ENCODE results near the gene THBS1. TPM values are rescaled to one million over a fixed set of nuclear protein-coding genes. Genes with fewer than 3 reads are reported as not detected.
A peak's percentile ranks its signal among the peaks of the same experiment; 100 is the strongest.

The THBS1 gene
- total RNA-seq, 2 donors from 2014 or later = 162 to 390 TPM

DNA sequence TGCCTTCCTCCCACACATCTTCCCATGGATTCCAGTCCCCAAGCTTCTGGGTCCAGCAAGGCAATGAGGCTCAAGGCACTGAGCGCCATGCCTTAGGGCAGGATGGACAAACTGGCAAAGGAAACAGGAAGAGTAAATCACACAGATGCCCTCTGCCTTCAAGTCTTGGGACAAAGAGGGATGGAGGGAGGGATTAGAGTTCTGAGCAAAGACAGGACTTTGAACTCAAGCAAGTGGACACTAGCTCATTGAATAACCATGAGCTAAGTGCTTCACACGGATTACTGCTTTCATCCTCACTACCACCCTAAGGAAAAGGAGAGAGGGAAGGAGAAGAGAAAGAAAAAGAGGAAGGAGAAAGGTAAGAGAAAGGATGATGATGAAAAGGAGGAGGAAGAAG is 7.6 kb upstream of the THBS1 start:
- Histone ChIP-seq H3K9ac (ENCODE audit: low read depth in 2 of 2, low read length in 2 of 2) (no peak overlapping the region), H3K4me3 (no peak overlapping the region), H3K36me3 (no peaks in the 10 kb centered on the region), H3K27ac (no peak overlapping the region), H3K4me1 (no peaks in the 10 kb centered on the region), H3K27me3 (no peaks in the 10 kb centered on the region), H3K9me3 (no peaks in the 10 kb centered on the region)
- intact Hi-C loops (cut with DNase I) = no loop called here
- no peak for DNase-seq
- TF ChIP-seq, protein P1, sequence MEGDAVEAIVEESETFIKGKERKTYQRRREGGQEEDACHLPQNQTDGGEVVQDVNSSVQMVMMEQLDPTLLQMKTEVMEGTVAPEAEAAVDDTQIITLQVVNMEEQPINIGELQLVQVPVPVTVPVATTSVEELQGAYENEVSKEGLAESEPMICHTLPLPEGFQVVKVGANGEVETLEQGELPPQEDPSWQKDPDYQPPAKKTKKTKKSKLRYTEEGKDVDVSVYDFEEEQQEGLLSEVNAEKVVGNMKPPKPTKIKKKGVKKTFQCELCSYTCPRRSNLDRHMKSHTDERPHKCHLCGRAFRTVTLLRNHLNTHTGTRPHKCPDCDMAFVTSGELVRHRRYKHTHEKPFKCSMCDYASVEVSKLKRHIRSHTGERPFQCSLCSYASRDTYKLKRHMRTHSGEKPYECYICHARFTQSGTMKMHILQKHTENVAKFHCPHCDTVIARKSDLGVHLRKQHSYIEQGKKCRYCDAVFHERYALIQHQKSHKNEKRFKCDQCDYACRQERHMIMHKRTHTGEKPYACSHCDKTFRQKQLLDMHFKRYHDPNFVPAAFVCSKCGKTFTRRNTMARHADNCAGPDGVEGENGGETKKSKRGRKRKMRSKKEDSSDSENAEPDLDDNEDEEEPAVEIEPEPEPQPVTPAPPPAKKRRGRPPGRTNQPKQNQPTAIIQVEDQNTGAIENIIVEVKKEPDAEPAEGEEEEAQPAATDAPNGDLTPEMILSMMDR (IDR thresholded peaks at IDR 0.05) = no peak

- H3K9ac ChIP-seq (ENCODE audit: low read depth in 2 of 2, low read length in 2 of 2) = no peak overlapping the region
- intact Hi-C loops (cut with DNase I) = no loop called here
- TF ChIP-seq, protein P1 (IDR thresholded peaks at IDR 0.05) = no peak
- no peak overlapping the region for H3K4me3 ChIP-seq
- H3K9me3 ChIP-seq = no peaks in the 10 kb centered on the region
- no peaks in the 10 kb centered on the region for H3K27me3 ChIP-seq
- no peak for DNase-seq
- H3K36me3 ChIP-seq = no peaks in the 10 kb centered on the region
- H3K4me1 ChIP-seq = no peaks in the 10 kb centered on the region
- no peak overlapping the region for H3K27ac ChIP-seq
Observed at GRCh38 chr15:39573844-39574243, 7.0 kb upstream of the THBS1 start.

- no peak overlapping the region for H3K27ac ChIP-seq
- DNase-seq = no peak
- no peaks in the 10 kb centered on the region for H3K9me3 ChIP-seq
- TF ChIP-seq, protein P1 (IDR thresholded peaks at IDR 0.05) = no peak
- H3K4me1 ChIP-seq = no peaks in the 10 kb centered on the region
- H3K9ac ChIP-seq (ENCODE audit: low read depth in 2 of 2, low read length in 2 of 2) = no peak overlapping the region
- intact Hi-C loops (cut with DNase I) = no loop called here
- H3K4me3 ChIP-seq = no peak overlapping the region
- no peaks in the 10 kb centered on the region for H3K36me3 ChIP-seq
- H3K27me3 ChIP-seq = no peaks in the 10 kb centered on the region
Observed at GRCh38 chr15:39574427-39574826, 6.5 kb upstream of the THBS1 start.

GRCh38 chr15:39575180-39575579 is 5.7 kb upstream of the THBS1 start:
- no peak overlapping the region for H3K9ac ChIP-seq (ENCODE audit: low read depth in 2 of 2, low read length in 2 of 2)
- no peak overlapping the region for H3K4me3 ChIP-seq
- H3K27ac ChIP-seq = no peak overlapping the region
- no peaks in the 10 kb centered on the region for H3K36me3 ChIP-seq
- H3K4me1 ChIP-seq = no peaks in the 10 kb centered on the region
- H3K9me3 ChIP-seq = no peaks in the 10 kb centered on the region
- TF ChIP-seq, protein P1 (IDR thresholded peaks at IDR 0.05) = no peak
- H3K27me3 ChIP-seq = no peaks in the 10 kb centered on the region
- intact Hi-C loops (cut with DNase I) = loop anchor here (5.0 kb wide), 1 partner anchor 758 kb away; no protein-coding TSS in a partner anchor
- no peak for DNase-seq

GRCh38 chr15:39578851-39579486 is 1.9 kb upstream of the THBS1 start:
- Histone ChIP-seq H3K9me3 (no peaks in the 10 kb centered on the region), H3K27ac (no peak overlapping the region), H3K36me3 (no peaks in the 10 kb centered on the region), H3K9ac (ENCODE audit: low read depth in 2 of 2, low read length in 2 of 2) (peak overlapping the region in 1 of 2 donors; percentile 56), H3K27me3 (no peaks in the 10 kb centered on the region), H3K4me1 (no peaks in the 10 kb centered on the region), H3K4me3 (no peak overlapping the region)
- TF ChIP-seq, protein P1 (IDR thresholded peaks at IDR 0.05) = no peak
- intact Hi-C loops (cut with DNase I) = loop anchor here (5.0 kb wide), 1 partner anchor 762 kb away; no protein-coding TSS in a partner anchor
- no peak for DNase-seq

Data from colonic mucosa (tissue), 4 donors.